Fibroblast of skin of back (primary cell): ENCODE measurements around the gene GLRX.
A peak's percentile ranks its signal among the peaks of the same experiment; 100 is the strongest.

Source experiments
- DNase-seq: peaks from one replicate; pipeline ENCODE4 v3.0.0-alpha.2; 2013

The GLRX gene

DNA sequence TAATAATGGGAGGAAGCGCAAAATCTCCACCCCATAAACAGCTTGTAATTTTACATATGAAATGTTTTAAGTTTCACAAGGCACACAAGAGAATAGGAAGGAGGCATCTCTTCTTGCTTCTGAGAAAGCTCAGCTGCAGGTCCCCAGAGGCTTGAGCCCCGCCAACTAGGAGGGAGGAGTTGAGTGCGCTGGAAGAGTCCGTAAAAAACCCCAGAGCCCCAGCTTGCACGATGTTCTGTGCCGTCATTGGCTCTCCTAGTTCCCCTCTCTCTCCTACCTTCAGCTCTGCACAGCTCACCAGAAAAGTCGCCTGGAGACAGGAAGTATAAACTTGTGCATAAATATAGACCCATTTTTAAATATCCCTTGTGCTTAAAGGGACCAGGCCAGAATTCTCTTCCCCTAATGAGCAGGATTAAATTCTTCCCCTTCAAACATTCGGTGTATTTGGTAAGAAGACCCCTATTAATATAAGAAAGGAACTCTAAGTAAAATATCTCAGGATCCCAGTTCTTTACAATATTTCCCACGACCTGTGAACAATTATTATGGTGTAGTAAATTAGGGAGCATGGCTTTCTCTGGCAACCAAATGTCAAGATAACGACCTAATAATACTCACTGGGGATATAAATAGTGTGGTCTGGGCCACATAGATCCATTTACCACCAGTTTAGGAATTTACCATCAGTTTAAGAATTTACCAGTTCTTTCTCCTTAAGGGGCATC lies 13.7 kb downstream of the GLRX start:
- DNase-seq: peak; percentile 78

- no peak for DNase-seq
These were observed 14.4 kb downstream of the GLRX start for GRCh38 chr5:95808013-95808685.

- no peak for DNase-seq
These were observed 15.8 kb downstream of the GLRX start for GRCh38 chr5:95806687-95807086.

- no peak for DNase-seq
These were observed 17.6 kb downstream of the GLRX start for GRCh38 chr5:95804736-95805539.

DNA sequence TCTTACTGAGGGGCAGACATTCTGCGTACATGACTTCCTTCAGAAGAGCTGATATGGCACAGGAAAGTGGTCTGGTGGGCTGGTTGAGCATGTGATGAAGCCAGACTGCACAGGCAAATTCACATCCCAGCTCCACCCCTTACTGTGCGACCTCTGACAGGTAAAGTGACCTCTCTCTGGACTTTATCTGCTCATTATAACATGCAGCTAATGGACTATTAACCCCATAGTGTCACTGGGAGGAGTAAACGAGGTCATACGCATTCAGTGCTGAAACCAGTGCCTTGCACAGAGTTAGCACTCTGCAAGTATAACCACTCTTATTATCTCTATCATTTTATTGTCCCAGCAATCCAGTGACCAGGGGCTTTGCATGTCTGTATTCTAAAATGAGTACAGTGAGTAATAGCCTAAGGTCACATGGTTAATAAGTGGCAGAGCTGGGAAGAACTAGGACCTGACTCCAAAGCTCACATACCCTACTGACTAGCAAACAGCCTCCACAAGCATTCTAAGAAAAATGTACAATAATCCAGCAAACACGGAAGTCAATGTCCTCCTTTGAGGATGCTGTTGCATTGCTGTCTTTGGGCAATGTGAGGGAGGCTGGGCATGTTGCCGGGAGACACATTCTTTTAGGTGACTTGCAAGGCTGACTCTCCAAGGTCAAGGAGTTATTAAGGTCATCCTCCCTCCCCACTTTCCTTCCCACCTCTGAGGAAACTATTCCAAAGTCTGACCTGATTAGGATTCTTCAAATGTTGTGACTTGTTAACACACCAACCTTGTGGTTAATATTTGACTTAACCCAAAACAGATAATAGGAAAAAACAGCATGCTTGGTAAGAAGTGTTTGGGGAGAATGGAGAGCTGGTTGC lies 19.0 kb downstream of the GLRX start:
- DNase-seq: no peak

DNA sequence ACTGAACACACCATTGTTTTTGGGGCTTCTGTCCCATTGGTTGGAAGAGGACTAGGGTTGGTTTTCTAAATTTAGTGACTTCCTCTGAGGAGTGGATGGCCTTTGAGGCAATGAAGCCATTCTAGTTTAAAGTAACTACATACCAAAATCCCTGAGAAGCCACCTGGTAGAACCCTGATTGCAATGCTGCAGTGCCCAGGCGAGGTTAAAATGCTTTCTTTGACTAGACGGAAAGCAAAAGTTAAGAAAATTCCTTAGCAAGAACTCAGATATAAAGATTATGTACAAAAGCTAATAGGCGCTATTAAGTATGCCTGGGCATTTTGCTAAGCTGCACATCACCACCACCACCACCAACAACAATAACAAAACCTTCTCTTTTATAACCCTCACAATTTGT lies 20.6 kb downstream of the GLRX start:
- DNase-seq: no peak

- DNase-seq: no peak
These were observed 21.0 kb downstream of the GLRX start for GRCh38 chr5:95801532-95801931.

DNA sequence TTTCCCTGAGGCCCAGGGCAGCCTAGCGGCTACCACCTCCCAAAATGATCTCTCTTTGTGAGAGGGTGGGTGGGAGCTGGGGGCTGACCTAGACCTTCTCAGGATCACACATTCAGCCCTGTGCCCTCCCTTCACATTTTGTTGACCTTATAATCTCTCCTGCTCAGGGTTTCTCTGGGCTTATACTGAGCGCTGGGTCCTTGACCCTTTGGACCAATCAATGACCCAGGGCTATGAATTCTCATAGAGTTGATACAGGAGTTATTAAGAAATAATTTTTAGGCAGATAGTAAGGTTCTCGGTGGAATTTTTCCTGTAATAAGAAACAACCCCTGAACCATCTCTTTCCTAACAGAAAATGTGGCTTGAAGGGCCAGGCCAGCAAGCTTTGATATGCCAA lies 22.0 kb downstream of the GLRX start:
- no peak for DNase-seq

GRCh38 chr5:95799191-95799835 lies 23.2 kb downstream of the GLRX start:
- DNase-seq: no peak

- no peak for DNase-seq
These were observed 24.0 kb downstream of the GLRX start for GRCh38 chr5:95798545-95798944.

DNA sequence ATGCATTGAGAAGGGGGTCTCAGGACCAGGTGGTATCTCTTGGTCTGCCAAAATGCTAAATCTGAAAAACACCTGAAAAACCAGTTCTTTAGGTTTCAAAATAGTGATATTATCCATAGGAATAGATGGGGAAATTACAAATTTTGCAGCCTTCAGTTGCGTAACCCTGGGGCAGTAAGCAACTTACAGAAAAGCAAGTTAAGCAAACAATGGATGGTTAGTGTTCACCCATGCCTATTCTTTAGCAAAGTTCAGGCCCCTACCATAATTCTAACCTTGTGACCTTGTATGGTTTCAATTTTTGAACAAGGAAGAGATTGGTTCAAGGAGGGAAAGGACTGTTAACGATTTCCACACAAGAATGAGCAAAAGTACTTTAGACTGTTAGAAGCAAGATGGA lies 24.5 kb downstream of the GLRX start:
- no peak for DNase-seq

GRCh38 chr5:95797301-95797700 lies 25.2 kb downstream of the GLRX start:
- DNase-seq: no peak

GRCh38 chr5:95794070-95794516 lies 28.4 kb downstream of the GLRX start:
- peak; percentile 15 for DNase-seq

GRCh38 chr5:95791751-95792150 lies 30.8 kb downstream of the GLRX start:
- DNase-seq: no peak

GRCh38 chr5:95788493-95788892 lies 34.0 kb downstream of the GLRX start:
- no peak for DNase-seq

DNA sequence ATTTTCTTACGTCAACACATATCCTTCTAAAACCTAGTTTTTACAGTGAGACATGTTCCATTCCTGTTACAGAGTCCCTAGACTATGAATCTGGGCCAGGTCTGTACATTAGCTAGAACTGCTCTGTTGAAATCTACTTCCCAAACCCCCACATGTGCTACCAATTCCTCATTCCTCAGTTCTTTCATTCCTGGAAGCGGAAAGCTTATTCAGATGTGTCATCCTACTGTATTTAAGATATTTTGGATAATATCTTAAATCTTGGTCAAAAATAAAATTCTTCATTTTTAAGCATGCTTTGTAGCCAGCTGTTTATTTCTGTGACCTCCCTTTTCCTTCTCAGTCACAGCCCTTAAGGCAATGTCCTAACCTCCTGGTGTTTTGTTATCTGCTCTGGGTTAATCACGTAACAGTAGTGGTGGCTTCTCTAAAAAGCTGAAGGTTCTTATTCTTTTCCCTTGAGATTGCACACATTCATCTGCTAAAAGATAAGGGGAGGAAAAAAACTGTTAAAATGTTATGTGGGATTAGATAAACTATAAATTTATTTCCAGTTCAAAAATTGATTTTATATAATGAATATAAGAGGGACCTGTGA lies 35.6 kb downstream of the GLRX start:
- DNase-seq: peak; percentile 33

DNA sequence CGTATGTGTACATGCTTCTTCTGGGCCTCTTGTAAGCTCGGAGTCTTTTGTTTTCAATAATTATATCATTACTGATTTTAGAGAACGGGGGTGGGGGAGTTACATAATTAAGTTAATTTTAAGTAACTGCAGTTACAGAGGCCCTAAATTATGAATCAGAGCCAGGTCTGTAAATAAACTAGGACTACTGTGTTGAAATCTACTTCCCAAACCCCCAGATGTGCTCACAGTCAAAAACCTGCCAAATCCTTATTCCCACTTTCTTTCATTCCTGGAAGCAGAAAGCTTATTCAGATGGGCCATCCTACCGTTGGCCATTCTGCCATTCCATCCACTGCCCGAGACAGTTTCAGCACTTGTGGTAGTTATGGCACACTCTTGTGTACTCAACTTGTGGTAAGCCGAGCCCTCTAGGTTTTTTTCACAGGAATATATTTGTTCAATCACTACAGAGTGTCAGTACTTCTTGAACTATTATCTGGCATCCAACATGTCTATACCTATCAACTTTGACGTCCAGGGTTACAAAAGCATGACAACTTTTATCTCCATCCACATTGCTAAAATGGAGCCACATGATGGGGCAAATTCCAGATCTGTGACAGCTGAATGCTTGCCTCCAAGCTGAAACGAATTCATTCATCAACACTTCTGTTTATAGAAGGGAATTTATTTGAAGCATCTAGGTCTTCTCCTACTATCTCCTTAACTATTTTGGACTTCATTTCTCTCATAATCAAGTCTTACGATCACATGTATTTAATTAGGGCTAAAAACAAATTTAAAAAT lies 37.8 kb downstream of the GLRX start:
- DNase-seq: no peak

GRCh38 chr5:95783661-95784060 lies 38.9 kb downstream of the GLRX start:
- no peak for DNase-seq

DNA sequence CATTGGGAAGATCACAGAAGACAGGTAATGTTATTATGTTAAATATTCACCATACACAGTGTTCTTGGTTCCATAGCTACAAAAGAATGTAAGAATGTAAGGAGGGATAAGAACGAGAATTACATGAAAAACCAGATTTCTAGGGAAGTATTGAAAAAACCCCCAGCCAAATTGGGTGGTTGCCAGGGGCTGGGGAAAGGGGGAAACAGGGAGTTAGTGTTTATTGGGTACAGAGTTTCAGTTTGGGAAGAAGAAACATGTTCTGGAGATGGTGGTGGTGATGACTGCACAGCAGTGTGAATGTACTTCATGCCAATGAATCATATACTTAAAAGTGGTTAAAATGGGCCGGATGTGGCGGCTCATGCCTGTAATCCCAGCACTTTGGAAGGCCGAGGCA lies 40.3 kb downstream of the GLRX start:
- DNase-seq: no peak

DNA sequence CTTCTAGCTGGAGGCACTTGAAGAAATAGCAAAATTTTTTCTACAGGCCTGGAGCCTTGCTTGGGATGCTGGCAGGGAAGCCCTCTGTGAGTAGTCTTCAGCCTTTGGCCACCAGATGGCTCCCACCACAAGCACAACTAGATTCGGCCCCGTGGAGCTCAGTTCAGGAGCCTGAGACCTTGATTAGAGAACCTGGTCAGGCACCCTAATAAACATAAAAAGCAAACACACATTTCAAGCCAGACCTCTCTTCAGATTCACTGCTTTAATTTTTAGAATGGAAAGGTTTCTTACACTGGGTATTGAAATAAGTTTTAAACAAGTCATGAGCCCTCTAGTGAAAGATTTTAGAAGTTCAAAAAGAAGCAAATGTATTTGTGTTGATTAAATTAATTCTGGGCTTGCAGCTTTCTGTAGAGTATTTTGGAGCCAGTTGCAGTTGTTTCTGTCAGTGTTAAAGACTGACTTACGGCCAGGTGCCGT lies 41.4 kb downstream of the GLRX start:
- DNase-seq: peak; percentile 71

DNA sequence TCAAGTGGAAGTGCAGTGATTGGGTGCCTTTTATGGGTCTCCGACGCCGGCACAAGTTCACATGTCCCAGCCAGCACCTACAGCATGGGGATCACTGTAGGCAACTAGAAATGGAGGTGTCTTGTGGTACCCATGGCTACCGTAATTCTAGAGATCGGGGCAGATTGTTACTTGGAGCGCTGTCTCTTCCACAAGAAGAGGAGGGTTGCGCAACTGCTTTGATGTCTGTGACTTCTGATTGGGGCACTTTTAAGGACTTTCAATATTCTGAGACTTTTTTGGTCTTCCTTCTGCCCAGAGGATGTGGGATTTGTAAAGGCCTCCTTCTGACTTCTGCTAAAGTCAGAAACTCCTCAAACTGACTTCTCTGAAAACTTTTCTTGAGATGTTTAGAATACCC lies 41.9 kb downstream of the GLRX start:
- DNase-seq: no peak
